ENCODE data around the gene TBRG4. TPM values are rescaled to one million over a fixed set of nuclear protein-coding genes. Genes with fewer than 3 reads are reported as not detected.

The TBRG4 gene
- total RNA-seq, 1 donor from 2014 or later, result 60.7 TPM

DNA sequence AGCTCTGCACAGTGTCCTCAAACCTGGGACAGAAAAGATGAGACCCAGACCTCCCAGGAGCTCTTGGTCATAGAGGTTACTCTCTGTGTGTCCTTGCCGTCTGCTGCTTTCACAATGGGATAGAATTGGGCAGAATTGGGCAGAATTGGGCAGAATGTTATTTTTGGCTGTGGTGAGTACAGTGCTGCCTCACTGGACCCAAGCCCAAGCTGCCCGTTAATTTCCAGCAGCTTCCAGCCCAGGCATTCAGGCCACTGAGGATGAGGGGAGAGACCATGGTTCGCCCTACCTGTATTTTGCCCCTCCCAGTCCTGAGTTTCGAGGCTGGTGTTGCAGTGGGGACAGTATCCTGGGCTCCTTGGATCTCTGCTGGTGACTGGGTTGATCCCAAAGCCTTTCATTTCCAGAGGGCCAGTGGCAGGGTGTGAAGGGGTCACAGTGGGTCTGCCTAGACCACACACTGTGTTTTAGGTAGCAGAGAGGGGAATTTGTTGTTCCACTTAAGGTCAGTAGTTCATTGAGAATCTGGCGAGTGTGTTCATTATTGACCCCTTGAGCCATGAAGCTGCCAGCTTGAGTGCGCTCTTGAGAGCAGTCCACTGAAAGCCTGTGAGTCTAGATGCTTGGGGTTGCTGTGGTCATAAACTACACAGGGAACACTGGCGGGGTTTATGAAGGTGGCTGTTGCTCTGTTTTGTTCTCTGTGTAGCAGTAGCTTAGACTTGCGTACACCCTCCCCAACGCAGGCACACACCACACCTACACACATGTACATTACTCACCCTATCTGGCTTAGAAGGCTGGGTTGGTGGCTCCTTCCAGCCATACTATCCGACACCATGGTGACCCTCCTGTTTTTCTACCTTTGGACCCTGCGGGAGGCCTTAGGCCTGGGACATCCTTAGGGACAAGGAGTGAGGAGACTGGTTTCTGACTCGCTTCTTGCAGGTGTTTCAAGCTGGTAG lies 46.2 kb downstream of the TBRG4 start:
- FAIRE-seq (no peak), DNase-seq (ENCODE audit: low spot score in 2 of 2) (no peak)

DNA sequence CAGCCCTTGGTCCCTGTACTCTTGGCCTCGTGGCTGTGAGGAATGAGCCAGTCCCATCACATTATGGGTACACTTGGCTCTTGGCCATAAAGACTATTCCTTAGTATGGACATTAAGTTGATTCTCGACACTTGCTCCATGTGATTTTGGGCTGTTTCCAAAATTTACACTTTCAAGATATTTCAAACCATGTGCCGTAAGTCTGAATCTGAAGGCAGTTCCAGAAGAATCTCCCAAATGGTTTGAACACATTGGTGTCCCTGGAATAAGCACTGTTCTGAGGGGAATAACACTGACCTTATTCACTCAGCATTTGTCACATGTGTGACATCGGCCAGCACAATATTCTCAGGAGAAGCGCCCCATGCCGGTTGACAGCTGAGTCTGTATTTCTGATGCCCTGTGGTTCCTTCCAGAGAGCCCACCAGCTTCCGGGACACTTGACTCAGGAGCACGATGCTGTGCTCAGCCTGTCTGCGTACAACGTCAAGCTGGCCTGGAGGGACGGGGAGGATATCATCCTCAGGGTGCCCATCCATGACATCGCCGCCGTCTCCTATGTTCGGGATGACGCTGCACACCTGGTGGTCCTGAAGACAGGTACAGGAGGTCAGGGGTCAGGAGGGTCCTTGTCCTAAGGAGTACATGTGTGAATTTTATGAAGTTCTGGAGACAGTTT lies 47.3 kb downstream of the TBRG4 start:
- FAIRE-seq (no peak), DNase-seq (ENCODE audit: low spot score in 2 of 2) (no peak)

DNA sequence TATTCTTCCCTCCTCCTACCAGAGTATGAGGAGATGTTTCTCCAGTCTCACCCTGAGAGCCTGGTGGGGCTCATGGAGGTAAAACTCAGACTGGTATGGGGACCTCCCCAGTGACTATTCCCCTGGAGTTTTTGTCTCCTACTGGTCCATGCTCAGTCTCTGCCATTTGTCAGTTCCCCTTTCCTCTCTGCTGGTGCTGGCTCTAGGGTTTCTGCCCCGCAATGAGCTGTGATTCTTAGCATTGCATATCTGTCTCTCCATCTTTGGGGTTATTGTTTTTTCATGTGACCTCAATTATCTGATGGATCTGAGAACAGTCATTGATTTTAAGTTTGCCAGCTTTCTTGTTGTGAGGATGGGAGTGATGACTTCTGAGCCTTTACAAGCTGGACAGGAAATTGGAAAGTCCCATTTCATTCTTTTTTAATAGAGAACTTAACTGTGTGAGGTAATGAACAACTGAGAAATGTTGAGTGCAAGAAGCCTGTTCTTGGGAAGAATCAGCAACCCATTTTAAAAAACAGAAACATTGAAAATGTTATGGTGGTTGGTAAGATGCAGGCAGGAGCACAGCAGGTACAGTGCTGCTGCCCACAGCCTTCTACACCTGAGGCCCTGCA lies 49.6 kb downstream of the TBRG4 start:
- FAIRE-seq (no peak), DNase-seq (ENCODE audit: low spot score in 2 of 2) (no peak)

DNA sequence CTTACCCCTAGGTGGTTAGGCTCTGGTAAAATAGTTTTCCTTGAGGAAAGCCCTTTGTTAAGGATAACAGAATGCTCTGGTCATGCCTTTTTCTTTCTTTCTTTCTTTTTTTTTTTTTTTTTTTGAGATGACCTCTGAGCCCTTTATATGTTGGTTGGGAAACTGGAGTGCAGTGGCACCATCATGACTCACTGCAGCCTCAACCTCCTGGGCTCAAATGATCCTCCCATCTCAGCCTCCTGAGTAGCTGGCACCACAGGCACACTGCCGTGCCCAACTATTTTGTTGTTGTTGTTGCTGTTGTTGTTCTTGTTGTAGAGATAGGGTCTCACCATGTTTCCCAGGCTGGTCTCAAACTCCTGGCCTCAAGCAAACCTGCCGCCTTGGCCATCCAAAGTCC lies 50.1 kb downstream of the TBRG4 start:
- DNase-seq (ENCODE audit: low spot score in 2 of 2) (no peak), FAIRE-seq (no peak)

DNA sequence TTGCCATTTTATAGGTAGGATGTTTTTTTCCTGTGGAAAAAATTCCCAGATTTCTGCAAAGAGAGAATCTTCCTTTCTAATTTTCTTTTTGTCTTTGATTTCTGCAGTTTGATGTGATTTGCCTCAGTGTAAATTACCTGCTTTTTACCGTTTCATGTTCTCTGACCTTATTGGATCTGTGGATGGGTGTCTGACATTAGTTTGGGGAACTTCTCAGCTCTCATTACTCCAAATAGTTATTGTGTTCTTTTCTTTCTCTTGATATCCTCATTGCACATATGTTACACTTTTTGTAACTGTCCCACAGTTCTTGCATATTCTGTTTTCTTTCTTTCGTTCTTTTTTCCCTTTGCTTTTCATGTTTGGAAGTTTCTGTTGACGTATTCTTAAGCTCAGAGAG lies 51.2 kb downstream of the TBRG4 start:
- DNase-seq (ENCODE audit: low spot score in 2 of 2) (no peak), FAIRE-seq (no peak)

DNA sequence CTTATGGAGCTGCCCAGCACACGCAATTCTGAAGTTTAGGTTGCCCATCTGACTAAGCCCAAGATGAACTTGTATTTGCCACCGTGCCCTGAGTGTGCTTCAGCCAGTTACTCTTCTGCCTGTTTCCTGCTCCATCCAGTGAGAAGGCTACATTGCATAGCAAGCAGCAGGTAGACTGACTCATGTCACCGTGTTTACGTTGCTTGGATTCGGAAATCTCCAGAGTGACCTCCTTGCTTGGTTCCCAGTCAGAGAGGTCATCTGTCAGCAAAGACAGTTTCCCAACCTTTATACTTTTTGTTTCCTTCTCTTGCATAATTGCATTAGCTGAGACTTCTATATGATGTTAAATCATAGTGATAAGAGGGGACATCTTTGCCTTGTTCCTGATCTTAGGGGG lies 53.6 kb downstream of the TBRG4 start:
- DNase-seq (ENCODE audit: low spot score in 2 of 2), result no peak
- FAIRE-seq, result no peak

DNA sequence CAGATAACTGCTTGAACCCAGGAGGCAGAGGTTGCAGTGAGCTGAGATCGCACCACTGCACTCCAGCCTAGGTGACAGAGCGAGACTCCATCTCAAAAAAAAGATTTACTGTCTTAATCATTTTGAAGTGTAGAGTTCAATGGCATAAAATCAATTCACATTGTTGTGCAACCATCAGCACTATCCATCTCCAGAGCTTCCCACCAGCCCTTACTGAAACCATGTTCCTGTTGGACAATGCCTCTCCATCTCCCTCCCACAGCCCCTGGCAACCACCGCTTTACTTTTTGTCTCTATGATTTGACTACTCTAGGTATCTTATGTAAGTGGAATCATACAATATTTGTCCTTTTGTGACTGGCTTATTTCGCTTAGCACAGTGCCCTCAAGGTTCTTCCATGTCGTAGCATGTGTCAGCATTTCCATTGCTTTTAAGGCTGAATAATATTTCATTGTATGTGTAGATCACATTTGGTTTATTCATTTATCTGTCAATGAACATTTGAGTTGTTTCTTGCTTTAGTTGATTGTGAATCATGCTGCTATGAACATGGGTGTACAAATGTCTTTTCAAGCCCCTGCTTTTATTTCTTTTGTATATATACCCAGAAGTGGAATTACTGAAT lies 55.8 kb downstream of the TBRG4 start:
- FAIRE-seq, result no peak
- no peak for DNase-seq (ENCODE audit: low spot score in 2 of 2)

DNA sequence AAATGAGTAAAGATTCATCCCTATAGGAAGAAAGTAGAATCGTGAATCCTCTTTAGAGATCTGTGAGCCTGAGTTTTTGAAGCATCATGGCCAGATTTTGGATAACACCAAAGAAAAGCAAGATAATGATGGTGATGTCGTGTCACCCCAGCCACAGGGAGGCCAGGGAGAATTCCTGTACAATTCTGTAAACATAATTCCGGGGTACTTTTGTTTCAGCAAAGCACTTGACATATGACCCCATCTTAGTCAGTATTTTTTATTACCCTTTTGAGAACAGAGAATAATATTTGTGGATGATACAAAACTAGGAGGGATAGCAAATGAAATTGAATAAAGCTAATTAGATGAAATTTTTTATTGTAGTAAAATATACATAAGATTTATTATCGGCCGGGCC lies 56.5 kb downstream of the TBRG4 start:
- no peak for FAIRE-seq
- DNase-seq (ENCODE audit: low spot score in 2 of 2), result no peak

DNA sequence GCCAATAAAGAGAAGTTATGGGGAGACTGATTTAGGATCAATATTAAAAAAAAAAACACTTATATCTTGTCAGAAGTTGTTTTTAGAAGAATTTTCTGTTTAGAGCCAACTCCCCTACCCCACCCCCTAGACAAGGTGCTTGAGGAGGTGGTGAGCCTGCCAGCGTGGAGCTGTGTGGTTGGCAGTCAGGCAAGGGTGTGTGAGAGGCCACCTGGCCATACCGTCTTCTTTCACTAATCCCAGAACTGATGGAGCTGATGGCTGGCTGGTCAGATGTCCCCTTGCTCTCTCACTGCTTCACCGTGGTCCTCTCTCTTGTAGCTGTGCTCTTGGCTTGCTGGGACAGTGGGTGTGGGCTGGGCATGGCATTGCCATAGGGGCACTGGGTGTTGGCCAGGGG lies 57.1 kb downstream of the TBRG4 start:
- DNase-seq (ENCODE audit: low spot score in 2 of 2) (no peak), FAIRE-seq (no peak)

DNA sequence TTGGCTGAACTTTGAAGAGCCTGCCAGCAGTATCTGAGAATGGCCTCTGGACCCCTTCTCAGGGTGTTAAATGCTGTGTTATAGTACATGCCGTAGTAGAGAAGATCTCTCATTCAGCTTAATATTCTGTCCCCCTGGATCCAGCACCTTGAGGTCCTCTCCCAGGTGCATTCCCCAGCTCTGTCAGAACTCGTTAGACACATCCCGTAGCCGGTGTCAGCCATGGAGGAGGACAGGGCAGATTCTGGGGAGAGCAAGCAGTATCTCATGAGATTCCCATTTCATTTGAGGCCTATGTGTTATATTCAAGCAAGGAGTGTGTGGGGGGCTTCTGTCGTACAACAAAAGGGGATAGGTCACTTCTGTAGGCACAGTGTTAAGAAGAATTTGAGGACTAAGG lies 57.6 kb downstream of the TBRG4 start:
- DNase-seq (ENCODE audit: low spot score in 2 of 2) (no peak), FAIRE-seq (no peak)

DNA sequence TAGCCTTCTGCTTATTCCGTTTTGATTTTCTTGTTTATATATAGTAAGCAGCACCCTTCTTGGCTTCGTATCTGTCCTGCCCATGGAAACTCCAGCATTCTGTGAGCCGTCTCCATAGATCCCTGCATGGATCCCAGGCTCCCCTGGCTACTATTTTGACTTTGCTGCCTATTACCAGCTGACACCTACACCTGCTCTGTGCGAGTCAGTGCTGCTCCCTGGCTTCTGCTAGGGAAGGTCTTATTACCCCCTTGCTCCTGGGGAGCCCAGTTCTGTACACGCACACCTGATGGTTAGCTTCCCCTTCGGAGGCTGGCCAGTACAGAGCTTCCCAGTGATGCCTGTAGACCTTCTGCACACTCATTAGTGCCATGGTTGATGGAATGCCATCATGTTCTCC lies 58.1 kb downstream of the TBRG4 start:
- FAIRE-seq, result no peak
- no peak for DNase-seq (ENCODE audit: low spot score in 2 of 2)

DNA sequence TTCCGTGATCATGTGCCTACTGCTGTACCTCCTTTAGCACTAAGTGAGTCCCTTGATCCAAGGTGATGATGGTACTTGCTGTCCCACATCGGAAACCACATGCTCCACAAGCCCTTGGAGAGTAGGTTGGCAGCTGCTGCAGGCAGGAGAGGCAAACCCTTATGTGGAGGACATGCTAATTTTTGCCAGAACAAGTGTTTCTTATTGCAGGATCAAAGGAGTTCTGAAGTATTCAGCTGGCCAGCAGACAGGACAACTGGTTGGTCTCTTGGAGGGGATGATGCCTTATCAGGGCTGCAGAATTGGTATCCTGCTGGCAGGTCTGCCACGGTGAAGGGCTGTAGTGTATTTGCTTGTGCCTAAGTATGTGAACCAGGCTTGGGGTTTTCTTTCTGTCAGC lies 59.5 kb downstream of the TBRG4 start:
- FAIRE-seq, result no peak
- DNase-seq (ENCODE audit: low spot score in 2 of 2), result no peak

DNA sequence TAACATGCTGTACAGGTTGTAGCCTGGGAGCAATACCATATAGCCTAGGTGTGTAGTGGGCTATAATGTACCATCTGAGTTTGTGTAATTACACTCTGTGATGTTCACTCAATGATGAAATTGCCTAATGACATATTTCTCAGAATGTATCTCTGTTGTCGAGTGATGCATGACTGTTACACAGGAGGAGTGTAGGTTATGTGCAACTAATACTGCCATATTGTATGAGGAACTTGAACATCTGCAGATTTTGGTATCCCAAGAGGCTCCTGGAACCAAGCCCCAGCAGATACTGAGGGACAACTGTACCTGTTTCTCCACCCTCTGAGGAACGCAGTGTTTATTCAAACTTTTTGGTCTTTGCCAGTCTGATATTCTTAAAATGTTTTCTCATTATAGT lies 61.3 kb downstream of the TBRG4 start:
- FAIRE-seq (no peak), DNase-seq (ENCODE audit: low spot score in 2 of 2) (no peak)

Small RNA genes within 50 kb of the gene (small RNA-seq; reads per million reads assigned to genes)
- gene SNORA5A (2.1 reads per million, percentile 83 among the genes with 10 or more reads in this experiment), gene SNORA5B (not detected), gene SNORA5C (12.8 reads per million, percentile 96 among the genes with 10 or more reads in this experiment)

Other genes with a start within 250 kb of the TBRG4 start
- 36.7 TPM for gene PURB, start 226.2 kb downstream of the TBRG4 start, total RNA-seq
- gene MYO1G, start 132.7 kb downstream of the TBRG4 start, total RNA-seq, result 0.41 TPM
- gene CCM2, start 111.5 kb downstream of the TBRG4 start, total RNA-seq, result 22.4 TPM
- gene NACAD, start 22.7 kb downstream of the TBRG4 start, total RNA-seq, result 4.9 TPM
- 5.7 TPM for gene RAMP3, start 46.1 kb upstream of the TBRG4 start, total RNA-seq

Measured in frontal cortex (tissue), 4 donors.